Sigmoid colon (tissue), 4 donors: ENCODE results near the gene SYNGAP1.

Experiments
- CTCF ChIP-seq, 4 experiments: fragments of 450-650 bp in 3 of 4; fragments of 200-600 bp in 1 of 4; IDR thresholded peaks; one replicate each; pipeline ENCODE4 v1.5.1; 2016 to 2019; ENCODE audit warnings: antibody characterized with exemption in 4 of 4, mild to moderate bottlenecking in 3 of 4, moderate library complexity in 2 of 4
- EP300 ChIP-seq, 4 donors: sonication (generic); formaldehyde crosslinking; IDR thresholded peaks; one replicate each; pipeline ENCODE4 v1.6.1; 2017; ENCODE audit warnings: antibody characterized with exemption in 4 of 4
- POLR2A ChIP-seq, 2 donors: fragments of 450-650 bp; IDR thresholded peaks; one replicate each; pipeline ENCODE4 v1.6.1; 2016; ENCODE audit warnings: antibody characterized with exemption in 2 of 2, mild to moderate bottlenecking in 2 of 2, moderate library complexity in 2 of 2
- POLR2AphosphoS5 ChIP-seq, 4 donors: sonication (generic); formaldehyde crosslinking; IDR thresholded peaks; one replicate each; pipeline ENCODE4 v1.6.1; 2017; ENCODE audit warnings: antibody characterized with exemption in 4 of 4

DNA sequence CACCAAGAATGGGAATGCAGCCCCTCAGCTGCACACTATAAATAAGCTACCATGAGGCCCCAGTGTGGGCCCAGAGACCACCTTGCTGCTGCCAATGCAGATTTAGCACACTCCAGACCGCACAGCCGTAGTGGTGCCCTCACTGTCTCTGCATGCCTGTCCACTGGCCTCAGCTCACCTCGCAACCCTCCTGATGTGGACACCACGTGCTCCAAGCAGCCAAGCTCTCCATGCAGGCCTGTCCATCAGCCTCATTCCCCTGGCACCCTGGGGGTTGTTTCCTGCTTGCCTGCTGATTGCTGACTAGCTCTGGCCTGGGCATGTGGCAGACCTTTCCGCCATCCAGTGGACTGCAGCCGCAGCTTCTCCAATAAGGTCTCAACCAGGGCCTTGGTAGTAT lies 70.8 kb downstream of the SYNGAP1 start:
- TF ChIP-seq CTCF (IDR thresholded peaks at IDR 0.05) (no peak), POLR2A (IDR thresholded peaks at IDR 0.05) (no peak), POLR2AphosphoS5 (IDR thresholded peaks at IDR 0.05) (no peak), EP300 (IDR thresholded peaks at IDR 0.05) (no peak)
